LNCaP clone FGC (cell line): Measurements from ENCODE around the gene SALL4.

ENCODE experiments used
- DNase-seq: peaks from one replicate; pipeline ENCODE4 v3.0.0-alpha.2; 2011; ENCODE audit warnings: low read depth
- H3K4me3 ChIP-seq: 2 replicates; pipeline ENCODE4 v1.5.1; 2011; ENCODE audit warnings: mild to moderate bottlenecking, low read depth, low read length, control low read depth
- CTCF ChIP-seq: IDR thresholded peaks from 2 replicates; pipeline ENCODE4 v1.5.1; 2012; ENCODE audit warnings: mild to moderate bottlenecking; ENCODE audit not compliant: control insufficient read depth, insufficient read depth; ENCODE audit errors: extremely low read depth

SALL4 gene

GRCh38 chr20:51812861-51813260 lies 10.5 kb upstream of the SALL4 start:
- TF ChIP-seq CTCF = no peak
- no peak for DNase-seq
- H3K4me3 ChIP-seq = no peak overlapping the region

GRCh38 chr20:51811514-51812128 lies 9.3 kb upstream of the SALL4 start:
- TF ChIP-seq CTCF = no peak
- DNase-seq = no peak
- H3K4me3 ChIP-seq = no peak overlapping the region

- TF ChIP-seq CTCF = no peak
- H3K4me3 ChIP-seq = no peak overlapping the region
- DNase-seq = no peak
Observed at GRCh38 chr20:51811042-51811355, 8.7 kb upstream of the SALL4 start.

- no peak for TF ChIP-seq CTCF
- H3K4me3 ChIP-seq = no peak overlapping the region
- no peak for DNase-seq
Observed at GRCh38 chr20:51810155-51811041, 8.1 kb upstream of the SALL4 start.

GRCh38 chr20:51807720-51808250 lies 5.5 kb upstream of the SALL4 start:
- H3K4me3 ChIP-seq = no peak overlapping the region
- TF ChIP-seq CTCF = no peak
- DNase-seq = no peak

GRCh38 chr20:51804754-51805153 lies 2.4 kb upstream of the SALL4 start:
- no peak for TF ChIP-seq CTCF
- DNase-seq = no peak
- H3K4me3 ChIP-seq = no peak overlapping the region
